ENCODE measurements around the gene LIMS1.
A peak's percentile ranks its signal among the peaks of the same experiment; 100 is the strongest.
"Not testable (repeated sequence)": the region's sequence is repeated elsewhere in the genome, so short reads cannot be mapped to it uniquely, and the experiment has no call there.

LIMS1 gene

GRCh38 chr2:108672200-108672805 is 138.0 kb downstream of the LIMS1 start:
- peaks cover 22% of the 10 kb centered on the region for H3K36me3 Mint-ChIP-seq (ENCODE audit: insufficient read depth)
- not testable (repeated sequence) for H3K4me3 Mint-ChIP-seq

GRCh38 chr2:108676522-108676921 is 142.3 kb downstream of the LIMS1 start:
- not testable (repeated sequence) for DNase-seq (ENCODE audit: low spot score in 2 of 2); H3K27ac Mint-ChIP-seq (ENCODE audit: low read depth); H3K9me3 Mint-ChIP-seq; H3K4me3 Mint-ChIP-seq; H3K27me3 Mint-ChIP-seq; H3K4me1 Mint-ChIP-seq; ATAC-seq (replicated peaks; ENCODE audit: extremely low read depth, poor library complexity, severe bottlenecking)
- H3K36me3 Mint-ChIP-seq (ENCODE audit: insufficient read depth): peaks cover 42% of the 10 kb centered on the region

More at GRCh38 chr2:108672200-108672805, 138.0 kb downstream of the LIMS1 start:
- H3K27me3 Mint-ChIP-seq; DNase-seq (ENCODE audit: low spot score in 2 of 2); ATAC-seq (replicated peaks; ENCODE audit: extremely low read depth, poor library complexity, severe bottlenecking); H3K9me3 Mint-ChIP-seq; H3K4me1 Mint-ChIP-seq; H3K27ac Mint-ChIP-seq (ENCODE audit: low read depth): not testable (repeated sequence)

GRCh38 chr2:108677239-108677744 is 143.0 kb downstream of the LIMS1 start:
- DNase-seq (ENCODE audit: low spot score in 2 of 2); H3K27ac Mint-ChIP-seq (ENCODE audit: low read depth); ATAC-seq (replicated peaks; ENCODE audit: extremely low read depth, poor library complexity, severe bottlenecking); H3K4me3 Mint-ChIP-seq; H3K4me1 Mint-ChIP-seq; H3K9me3 Mint-ChIP-seq; H3K27me3 Mint-ChIP-seq: not testable (repeated sequence)
- H3K36me3 Mint-ChIP-seq (ENCODE audit: insufficient read depth): peaks cover 47% of the 10 kb centered on the region

GRCh38 chr2:108678198-108678651 is 144.0 kb downstream of the LIMS1 start:
- not testable (repeated sequence) for H3K4me1 Mint-ChIP-seq; H3K9me3 Mint-ChIP-seq; DNase-seq (ENCODE audit: low spot score in 2 of 2); H3K27ac Mint-ChIP-seq (ENCODE audit: low read depth); H3K4me3 Mint-ChIP-seq; H3K27me3 Mint-ChIP-seq; ATAC-seq (replicated peaks; ENCODE audit: extremely low read depth, poor library complexity, severe bottlenecking)
- H3K36me3 Mint-ChIP-seq (ENCODE audit: insufficient read depth): peaks cover 44% of the 10 kb centered on the region

DNA sequence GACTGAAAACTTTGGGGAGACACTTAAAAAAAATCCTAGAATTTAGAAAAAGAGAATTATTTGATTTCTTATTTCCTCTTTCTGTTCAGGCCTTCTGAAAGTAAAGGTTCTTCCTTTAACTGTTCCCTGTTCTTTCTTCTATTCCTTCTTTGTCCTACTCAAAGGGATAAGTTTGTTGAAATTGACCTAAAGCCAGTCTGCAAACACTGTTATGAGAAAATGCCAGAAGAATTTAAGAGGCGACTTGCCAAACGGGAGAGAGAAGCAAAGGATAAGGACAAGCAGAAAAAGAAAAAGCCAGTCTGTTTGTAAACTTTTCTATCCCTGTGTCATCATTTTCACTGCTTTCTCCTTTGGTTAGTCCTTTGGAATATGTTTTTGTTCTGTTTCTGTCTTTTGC is 146.5 kb downstream of the LIMS1 start:
- H3K4me3 Mint-ChIP-seq; H3K4me1 Mint-ChIP-seq; H3K27ac Mint-ChIP-seq (ENCODE audit: low read depth); H3K27me3 Mint-ChIP-seq; DNase-seq (ENCODE audit: low spot score in 2 of 2); ATAC-seq (replicated peaks; ENCODE audit: extremely low read depth, poor library complexity, severe bottlenecking); H3K9me3 Mint-ChIP-seq: not testable (repeated sequence)
- H3K36me3 Mint-ChIP-seq (ENCODE audit: insufficient read depth): peaks cover 35% of the 10 kb centered on the region

- not testable (repeated sequence) for DNase-seq (ENCODE audit: low spot score in 2 of 2); ATAC-seq (replicated peaks; ENCODE audit: extremely low read depth, poor library complexity, severe bottlenecking); H3K9me3 Mint-ChIP-seq; H3K36me3 Mint-ChIP-seq (ENCODE audit: insufficient read depth); H3K4me1 Mint-ChIP-seq; H3K27ac Mint-ChIP-seq (ENCODE audit: low read depth); H3K27me3 Mint-ChIP-seq; H3K4me3 Mint-ChIP-seq
Measured at GRCh38 chr2:108688818-108689756, 154.8 kb downstream of the LIMS1 start.

GRCh38 chr2:108690001-108690400 is 155.7 kb downstream of the LIMS1 start:
- not testable (repeated sequence) for H3K4me1 Mint-ChIP-seq; H3K9me3 Mint-ChIP-seq; DNase-seq (ENCODE audit: low spot score in 2 of 2); H3K4me3 Mint-ChIP-seq; H3K36me3 Mint-ChIP-seq (ENCODE audit: insufficient read depth); H3K27me3 Mint-ChIP-seq; H3K27ac Mint-ChIP-seq (ENCODE audit: low read depth)
- ATAC-seq (replicated peaks; ENCODE audit: extremely low read depth, poor library complexity, severe bottlenecking): peak; percentile 71

DNA sequence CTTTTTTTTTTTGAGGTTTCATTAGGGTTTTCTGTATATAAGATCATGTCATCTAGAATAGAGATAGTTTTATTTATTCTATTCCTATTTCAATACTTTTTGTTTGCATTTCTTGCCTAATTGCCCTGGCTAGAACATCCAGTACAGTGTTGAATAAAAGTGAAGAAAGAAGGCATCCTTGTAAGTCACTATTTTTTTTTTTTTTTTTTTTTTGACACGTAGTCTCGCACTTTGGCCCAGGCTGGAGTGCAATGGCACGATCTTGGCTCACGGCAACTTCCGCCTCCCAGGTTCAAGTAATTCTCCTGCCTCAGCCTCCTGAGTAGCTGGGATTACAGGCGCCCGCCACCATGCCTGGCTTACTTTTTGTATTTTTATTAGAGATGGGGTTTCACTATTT is 157.2 kb downstream of the LIMS1 start:
- Mint-ChIP-seq H3K36me3 (ENCODE audit: insufficient read depth) (no peaks in the 10 kb centered on the region), H3K9me3 (no peaks in the 10 kb centered on the region), H3K27ac (ENCODE audit: low read depth) (no peak overlapping the region), H3K27me3 (no peaks in the 10 kb centered on the region), H3K4me1 (no peaks in the 10 kb centered on the region), H3K4me3 (no peak overlapping the region)
- no peak for ATAC-seq (replicated peaks; ENCODE audit: extremely low read depth, poor library complexity, severe bottlenecking)
- no peak for DNase-seq (ENCODE audit: low spot score in 2 of 2)

DNA sequence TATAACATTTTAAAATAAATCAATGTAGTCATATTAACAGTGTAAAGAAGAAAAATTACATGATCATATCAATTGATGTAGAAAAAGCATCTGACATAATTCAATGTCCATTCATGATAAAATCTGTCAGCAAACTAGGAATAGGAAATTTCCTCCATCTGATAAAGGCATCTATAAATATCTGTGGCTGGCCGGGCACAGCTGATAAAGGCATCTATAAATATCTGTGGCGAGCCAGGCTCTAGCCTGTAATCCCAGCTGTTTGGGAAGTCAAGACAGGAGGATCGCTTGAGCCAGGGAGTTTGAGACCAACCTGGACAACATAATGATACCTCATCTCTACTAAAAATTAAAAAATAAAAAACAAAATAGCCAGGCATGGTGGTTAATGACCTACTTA is 166.9 kb downstream of the LIMS1 start:
- Mint-ChIP-seq H3K9me3 (no peaks in the 10 kb centered on the region), H3K27me3 (no peaks in the 10 kb centered on the region), H3K4me1 (no peaks in the 10 kb centered on the region), H3K4me3 (no peak overlapping the region), H3K27ac (ENCODE audit: low read depth) (no peak overlapping the region), H3K36me3 (ENCODE audit: insufficient read depth) (no peaks in the 10 kb centered on the region)
- ATAC-seq (replicated peaks; ENCODE audit: extremely low read depth, poor library complexity, severe bottlenecking): no peak
- no peak for DNase-seq (ENCODE audit: low spot score in 2 of 2)

DNA sequence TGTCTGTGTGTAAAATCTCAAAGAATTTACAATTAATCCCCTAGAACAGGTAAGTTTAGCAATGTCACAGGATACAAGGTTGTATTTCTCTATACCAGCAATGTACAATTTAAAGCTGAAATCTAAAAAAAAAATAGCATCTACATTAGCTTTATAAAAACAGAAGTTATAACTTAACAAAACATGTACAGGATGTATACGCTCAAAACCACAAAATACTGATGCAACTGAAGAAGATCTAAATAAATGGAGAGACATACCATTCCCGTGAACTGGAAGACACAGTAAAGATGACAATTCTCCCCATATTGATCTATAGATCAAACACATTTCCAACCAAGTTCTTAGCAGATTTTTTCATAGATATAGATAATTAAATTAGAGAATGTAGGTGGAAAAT is 167.5 kb downstream of the LIMS1 start:
- Mint-ChIP-seq H3K27me3 (no peaks in the 10 kb centered on the region), H3K27ac (ENCODE audit: low read depth) (no peak overlapping the region)

GRCh38 chr2:108704871-108705270 is 170.6 kb downstream of the LIMS1 start:
- Mint-ChIP-seq H3K27ac (ENCODE audit: low read depth) (no peak overlapping the region), H3K27me3 (peaks cover 11% of the 10 kb centered on the region), H3K4me1 (no peaks in the 10 kb centered on the region), H3K4me3 (no peak overlapping the region), H3K36me3 (ENCODE audit: insufficient read depth) (no peaks in the 10 kb centered on the region), H3K9me3 (no peaks in the 10 kb centered on the region)
- ATAC-seq (replicated peaks; ENCODE audit: extremely low read depth, poor library complexity, severe bottlenecking) (no peak), DNase-seq (ENCODE audit: low spot score in 2 of 2) (no peak)

More for the DNA sequence above, 167.5 kb downstream of the LIMS1 start:
- H3K4me1 Mint-ChIP-seq: no peaks in the 10 kb centered on the region
- DNase-seq (ENCODE audit: low spot score in 2 of 2): no peak
- no peaks in the 10 kb centered on the region for H3K36me3 Mint-ChIP-seq (ENCODE audit: insufficient read depth)
- no peak for ATAC-seq (replicated peaks; ENCODE audit: extremely low read depth, poor library complexity, severe bottlenecking)
- H3K9me3 Mint-ChIP-seq: no peaks in the 10 kb centered on the region
- no peak overlapping the region for H3K4me3 Mint-ChIP-seq

- Mint-ChIP-seq H3K9me3 (no peaks in the 10 kb centered on the region), H3K27me3 (peaks cover 11% of the 10 kb centered on the region), H3K4me1 (no peaks in the 10 kb centered on the region), H3K36me3 (ENCODE audit: insufficient read depth) (peaks cover 1% of the 10 kb centered on the region), H3K27ac (ENCODE audit: low read depth) (no peak overlapping the region), H3K4me3 (no peak overlapping the region)
- ATAC-seq (replicated peaks; ENCODE audit: extremely low read depth, poor library complexity, severe bottlenecking) (no peak), DNase-seq (ENCODE audit: low spot score in 2 of 2) (no peak)
Measured at GRCh38 chr2:108707300-108707699, 173.0 kb downstream of the LIMS1 start.

- not testable (repeated sequence) for H3K9me3 Mint-ChIP-seq; H3K27me3 Mint-ChIP-seq; H3K4me1 Mint-ChIP-seq; H3K27ac Mint-ChIP-seq (ENCODE audit: low read depth); H3K4me3 Mint-ChIP-seq; ATAC-seq (replicated peaks; ENCODE audit: extremely low read depth, poor library complexity, severe bottlenecking); DNase-seq (ENCODE audit: low spot score in 2 of 2)
- H3K36me3 Mint-ChIP-seq (ENCODE audit: insufficient read depth): peaks cover 17% of the 10 kb centered on the region
Measured at GRCh38 chr2:108716971-108717370, 182.7 kb downstream of the LIMS1 start.

Measured in central memory CD8-positive, alpha-beta T cell (primary cell).